Body of pancreas (tissue), 4 donors: ENCODE data around the gene SARS1.

Experiments used
- CTCF ChIP-seq, 7 experiments: fragments of 450-650 bp in 4 of 7; fragments of 200-600 bp in 3 of 7; sonication (generic) in 3 of 7; IDR thresholded peaks; one replicate each; pipeline ENCODE4 v1.5.1; 2016 to 2019; ENCODE audit warnings: antibody characterized with exemption in 7 of 7
- POLR2A ChIP-seq, 3 donors: fragments of 450-650 bp; IDR thresholded peaks; one replicate each; pipeline ENCODE4 v1.6.1; 2016; ENCODE audit warnings: antibody characterized with exemption in 3 of 3, mild to moderate bottlenecking in 2 of 3

- TF ChIP-seq CTCF (IDR thresholded peaks at IDR 0.05) (no peak), POLR2A (IDR thresholded peaks at IDR 0.05) (no peak)
These were observed 3.7 kb upstream of the SARS1 start for GRCh38 chr1:109210058-109210457.
